Neural cell (in vitro differentiated cells): ENCODE data around the gene ADGRF1. TPM values are rescaled to one million over a fixed set of nuclear protein-coding genes. Genes with fewer than 3 reads are reported as not detected.

Source experiments
- H2AFZ ChIP-seq: fragments of 200-600, 300-800 bp; sonication (generic), shearing (Covaris generic); 2 replicates; pipeline ENCODE4 v1.6.0; 2014; ENCODE audit warnings: low read depth, mild to moderate bottlenecking, antibody characterized with exemption, low read length, moderate library complexity
- H3F3A ChIP-seq: fragments of 200-600 bp; shearing (Covaris generic); 2 replicates; pipeline ENCODE4 v1.6.1; 2016; ENCODE audit warnings: mild to moderate bottlenecking, moderate library complexity, mixed read lengths, antibody characterized with exemption, low read length; ENCODE audit not compliant: insufficient read depth, poor library complexity, severe bottlenecking
- H3K27ac ChIP-seq: fragments of 200-600, 300-800 bp; sonication (generic), shearing (Covaris generic); 2 replicates; pipeline ENCODE4 v1.5.1; 2014; ENCODE audit warnings: mild to moderate bottlenecking, low read length, moderate library complexity
- H3K27me3 ChIP-seq: fragments of 300-800, 200-600 bp; sonication (generic), shearing (Covaris generic); 2 replicates; pipeline ENCODE4 v1.6.0; 2014; ENCODE audit warnings: mild to moderate bottlenecking, low read depth, low read length, moderate library complexity; ENCODE audit not compliant: insufficient read depth
- H3K36me3 ChIP-seq: fragments of 300-800, 200-600 bp; sonication (generic), shearing (Covaris generic); 2 replicates; pipeline ENCODE4 v1.5.1; 2014; ENCODE audit warnings: mild to moderate bottlenecking, antibody characterized with exemption, low read length, moderate library complexity; ENCODE audit not compliant: insufficient read depth
- H3K4me2 ChIP-seq: fragments of 300-800, 200-600 bp; sonication (generic), shearing (Covaris generic); 2 replicates; pipeline ENCODE4 v1.6.0; 2014; ENCODE audit warnings: mild to moderate bottlenecking, low read length
- H3K4me3 ChIP-seq: fragments of 300-800, 200-600 bp; sonication (generic), shearing (Covaris generic); 2 replicates; pipeline ENCODE4 v1.5.1; 2014; ENCODE audit warnings: mild to moderate bottlenecking, low read length, moderate library complexity
- H3K79me2 ChIP-seq: fragments of 200-600 bp; shearing (Covaris generic); replicated peaks from 2 replicates; pipeline ENCODE4 v1.6.0; 2014; ENCODE audit warnings: mild to moderate bottlenecking, low read length, moderate library complexity; ENCODE audit not compliant: insufficient read depth
- H3K9ac ChIP-seq: fragments of 300-800, 200-600 bp; sonication (generic), shearing (Covaris generic); 2 replicates; pipeline ENCODE4 v1.6.1; 2016; ENCODE audit warnings: mild to moderate bottlenecking, low read length, mixed read lengths
- H3K9me2 ChIP-seq: fragments of 200-600 bp; shearing (Covaris generic); 2 replicates; pipeline ENCODE4 v1.6.1; 2016; ENCODE audit warnings: mild to moderate bottlenecking, low read length, mixed read lengths; ENCODE audit not compliant: insufficient read depth
- H3K9me3 ChIP-seq: fragments of 200-600, 300-800 bp; sonication (generic), shearing (Covaris generic); 2 replicates; pipeline ENCODE4 v1.6.1; 2016; ENCODE audit warnings: mild to moderate bottlenecking, mixed run types, low read length, moderate library complexity, mixed read lengths
- H4K20me1 ChIP-seq: fragments of 200-600 bp; shearing (Covaris generic); 2 replicates; pipeline ENCODE4 v1.6.1; 2016; ENCODE audit warnings: mild to moderate bottlenecking, mixed run types; ENCODE audit not compliant: insufficient read depth
- CTCF ChIP-seq: fragments of 450-650 bp; IDR thresholded peaks from 2 replicates; pipeline ENCODE4 v1.5.1; 2014; ENCODE audit warnings: antibody characterized with exemption, mild to moderate bottlenecking, moderate library complexity; ENCODE audit not compliant: poor library complexity, severe bottlenecking
- EP300 ChIP-seq: fragments of 450-650 bp; conservative IDR thresholded peaks from 2 replicates; pipeline ENCODE4 v1.6.1; 2014; ENCODE audit warnings: antibody characterized with exemption, mild to moderate bottlenecking, moderate library complexity; ENCODE audit not compliant: poor library complexity, severe bottlenecking
- EZH2 ChIP-seq: fragments of 200-600, 300-800 bp; shearing (Covaris generic), sonication (generic); IDR thresholded peaks from 2 replicates; pipeline ENCODE4 v1.6.1; 2014; ENCODE audit warnings: antibody characterized with exemption, low read length, borderline replicate concordance, mild to moderate bottlenecking; ENCODE audit not compliant: insufficient read depth, poor library complexity, severe bottlenecking
- MXI1 ChIP-seq: fragments of 450-650 bp; conservative IDR thresholded peaks from 2 replicates; pipeline ENCODE4 v1.6.1; 2014; ENCODE audit warnings: antibody characterized with exemption, mild to moderate bottlenecking; ENCODE audit not compliant: poor library complexity, severe bottlenecking
- POLR2AphosphoS5 ChIP-seq: IDR thresholded peaks from 2 replicates; pipeline ENCODE4 v1.6.1; 2012
- RAD21 ChIP-seq: fragments of 450-650 bp; conservative IDR thresholded peaks from 2 replicates; pipeline ENCODE4 v1.6.1; 2014; ENCODE audit warnings: antibody characterized with exemption, mild to moderate bottlenecking, moderate library complexity
- REST ChIP-seq: IDR thresholded peaks from 2 replicates; pipeline ENCODE4 v1.6.1; 2012; ENCODE audit warnings: borderline replicate concordance
- SMC3 ChIP-seq: fragments of 450-650 bp; conservative IDR thresholded peaks from 2 replicates; pipeline ENCODE4 v1.6.1; 2014; ENCODE audit warnings: antibody characterized with exemption, mild to moderate bottlenecking, moderate library complexity; ENCODE audit not compliant: poor library complexity
- TAF1 ChIP-seq: IDR thresholded peaks from 2 replicates; pipeline ENCODE4 v1.6.1; 2012; ENCODE audit warnings: low read depth
- polyA plus RNA-seq: library from polyadenylated mRNA; depleted of rRNA; stranded (reverse); fragments of >200 nt; gene quantifications from 2 replicates; pipeline ENCODE4 v1.2.3, GENCODE V29; 2014

ADGRF1 gene
- polyA plus RNA-seq, 1 donor from 2014 or later: not detected

DNA sequence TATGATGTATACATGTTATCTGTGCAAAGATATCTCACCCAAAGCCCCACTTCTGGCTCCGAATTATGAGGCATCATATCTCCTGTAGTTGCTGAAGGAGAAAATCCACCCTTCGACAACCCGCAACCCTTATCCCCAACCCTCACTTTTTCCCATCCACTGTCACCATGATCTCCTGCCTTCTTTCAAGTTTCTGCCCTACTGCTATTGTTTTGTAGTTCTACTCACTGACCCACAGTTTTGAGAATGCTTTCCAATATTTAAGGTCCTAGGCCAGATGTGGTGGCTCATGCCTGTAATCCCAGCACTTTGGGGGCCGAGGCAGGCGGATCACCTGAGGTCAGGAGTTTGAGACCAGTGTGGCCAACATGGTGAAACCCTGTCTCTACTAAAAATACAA is 22.2 kb downstream of the ADGRF1 start:
- no peak for TF ChIP-seq EP300
- Histone ChIP-seq H2AFZ (no peak overlapping the region), H4K20me1 (no peaks in the 10 kb centered on the region), H3K4me2 (no peak overlapping the region), H3K9me3 (no peaks in the 10 kb centered on the region), H3K9me2 (no peaks in the 10 kb centered on the region), H3K9ac (no peak overlapping the region), H3K79me2 (no peaks in the 10 kb centered on the region), H3K4me3 (no peak overlapping the region), H3K27ac (no peak overlapping the region), H3K27me3 (no peaks in the 10 kb centered on the region), H3K36me3 (no peaks in the 10 kb centered on the region), H3F3A (peaks cover 3% of the 10 kb centered on the region)

- Histone ChIP-seq H3K36me3 (no peaks in the 10 kb centered on the region), H3K9me2 (no peaks in the 10 kb centered on the region), H3K9ac (no peak overlapping the region), H3K4me2 (no peak overlapping the region), H2AFZ (no peak overlapping the region), H3K27me3 (no peaks in the 10 kb centered on the region), H3K9me3 (no peaks in the 10 kb centered on the region), H3K79me2 (no peaks in the 10 kb centered on the region), H3K27ac (peak overlapping the region; percentile 13), H3K4me3 (no peak overlapping the region), H3F3A (peaks cover 3% of the 10 kb centered on the region), H4K20me1 (no peaks in the 10 kb centered on the region)
- TF ChIP-seq CTCF (no peak), EZH2 (no peak), REST (no peak), TAF1 (no peak), POLR2AphosphoS5 (no peak), RAD21 (no peak), EP300 (no peak), SMC3 (no peak), MXI1 (no peak)
These were observed 25.2 kb downstream of the ADGRF1 start for GRCh38 chr6:47016909-47017308.

GRCh38 chr6:47016261-47016660 is 25.9 kb downstream of the ADGRF1 start:
- H3K36me3 ChIP-seq: no peaks in the 10 kb centered on the region
- H4K20me1 ChIP-seq: no peaks in the 10 kb centered on the region
- peak overlapping the region; percentile 42 for H3K27ac ChIP-seq
- no peaks in the 10 kb centered on the region for H3K27me3 ChIP-seq
- no peak overlapping the region for H2AFZ ChIP-seq
- H3K79me2 ChIP-seq: no peaks in the 10 kb centered on the region
- no peaks in the 10 kb centered on the region for H3K9me3 ChIP-seq
- no peaks in the 10 kb centered on the region for H3K9me2 ChIP-seq
- peaks cover 3% of the 10 kb centered on the region for H3F3A ChIP-seq
- H3K9ac ChIP-seq: no peak overlapping the region
- no peak for TF ChIP-seq CTCF
- no peak for TF ChIP-seq EP300
- no peak for TF ChIP-seq RAD21
- no peak overlapping the region for H3K4me2 ChIP-seq
- peak overlapping the region; percentile 46 for H3K4me3 ChIP-seq
